ENCODE results near the gene ZBTB24. TPM values are rescaled to one million over a fixed set of nuclear protein-coding genes. Genes with fewer than 3 reads are reported as not detected.
A peak's percentile ranks its signal among the peaks of the same experiment; 100 is the strongest.

Gene ZBTB24
- total and polyA plus RNA-seq, 12 donors: 1.1 to 4.0 (median 3.0) TPM

DNA sequence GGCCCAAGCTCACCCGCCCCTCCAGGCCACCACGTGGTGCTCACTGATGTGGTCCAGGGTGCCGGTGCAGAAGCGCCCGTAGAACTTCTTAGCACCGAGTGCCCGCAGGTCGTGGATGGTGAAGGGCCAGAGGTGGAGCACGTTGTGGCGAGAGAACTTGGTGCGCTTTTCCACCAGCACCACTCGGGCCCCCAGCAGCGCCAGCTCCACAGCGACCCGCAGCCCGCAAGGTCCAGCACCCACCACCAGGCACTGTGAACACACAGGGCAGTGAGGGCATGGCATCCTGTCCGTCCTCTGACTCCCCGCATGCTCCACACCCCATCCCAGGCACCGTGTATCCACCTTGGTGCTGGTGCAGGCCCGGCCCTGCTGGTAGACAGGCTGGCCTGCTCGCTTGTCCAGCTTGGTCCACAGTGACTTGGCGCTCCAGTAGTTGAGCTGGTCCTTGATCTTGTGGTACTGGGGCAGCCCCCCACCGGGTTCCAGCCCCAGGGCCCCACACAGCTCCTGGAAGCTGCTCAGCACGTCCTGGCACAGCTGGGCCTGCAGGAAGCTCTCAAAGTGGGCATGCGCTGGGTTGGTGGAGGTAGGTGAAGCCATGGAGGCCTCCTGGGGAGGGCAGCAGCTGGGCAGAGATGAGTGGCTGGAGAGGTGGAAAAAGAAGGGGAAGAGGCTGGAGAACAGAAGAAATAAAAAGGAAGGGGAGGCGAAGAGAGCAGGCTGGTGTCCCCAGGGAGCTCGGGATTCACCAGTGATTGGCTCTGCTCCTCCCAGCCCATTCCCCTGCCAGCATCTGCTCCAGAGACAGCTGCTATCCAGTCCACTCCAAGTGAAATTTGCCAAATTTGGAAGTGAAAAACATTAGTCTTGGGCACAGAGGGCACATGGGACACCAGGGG, 29.2 kb downstream of the ZBTB24 start:
- intact Hi-C loops (cut with DNase I): no loop called here
- Histone ChIP-seq H3K4me1 (peaks cover 6 to 54% (median 29%) of the 10 kb centered on the region in 9 donors), H3K27ac (peak overlapping the region in 8 of 10 donors; percentile 66 to 88 (median 78)), H3K4me3 (peak overlapping the region in 7 of 10 donors; percentile 57 to 91 (median 85)), H3K36me3 (peaks cover 0 to 38% (median 0%) of the 10 kb centered on the region in 9 donors), H3K27me3 (no peaks in the 10 kb centered on the region), H3K9me3 (no peaks in the 10 kb centered on the region)
- TF ChIP-seq CTCF (IDR thresholded peaks at IDR 0.05): no peak
- WGBS, 2 donors: 91 to 93% methylated on average over 27 of the region's 27 CpGs
- ATAC-seq (peak in 2 of 8 donors; percentile 1), DNase-seq (peak; percentile 44 to 52)

- H3K4me3 ChIP-seq: no peak overlapping the region
- no peak for ATAC-seq
- H3K4me1 ChIP-seq: peaks cover 6 to 47% (median 29%) of the 10 kb centered on the region in 9 donors
- no peak for TF ChIP-seq CTCF (IDR thresholded peaks at IDR 0.05)
- intact Hi-C loops (cut with DNase I): no loop called here
- WGBS, 2 donors: 92% methylated on average over 2 of the region's 2 CpGs
- H3K27ac ChIP-seq: no peak overlapping the region
- no peak for DNase-seq
- peaks cover 0 to 44% (median 0%) of the 10 kb centered on the region in 9 donors for H3K36me3 ChIP-seq
- no peaks in the 10 kb centered on the region for H3K9me3 ChIP-seq
- H3K27me3 ChIP-seq: no peaks in the 10 kb centered on the region
These were observed 29.9 kb downstream of the ZBTB24 start for GRCh38 chr6:109453156-109453555.

- no peak overlapping the region for H3K27ac ChIP-seq
- 91 to 93% methylated on average over 9 of the region's 9 CpGs for WGBS, 2 donors
- no peaks in the 10 kb centered on the region for H3K27me3 ChIP-seq
- no peak for TF ChIP-seq CTCF (IDR thresholded peaks at IDR 0.05)
- intact Hi-C loops (cut with DNase I): no loop called here
- H3K4me3 ChIP-seq: no peak overlapping the region
- peaks cover 6 to 37% (median 25%) of the 10 kb centered on the region in 9 donors for H3K4me1 ChIP-seq
- ATAC-seq (no peak), DNase-seq (no peak)
- peaks cover 0 to 46% (median 0%) of the 10 kb centered on the region in 9 donors for H3K36me3 ChIP-seq
- H3K9me3 ChIP-seq: no peaks in the 10 kb centered on the region
These were observed 30.8 kb downstream of the ZBTB24 start for GRCh38 chr6:109452181-109452580.

DNA sequence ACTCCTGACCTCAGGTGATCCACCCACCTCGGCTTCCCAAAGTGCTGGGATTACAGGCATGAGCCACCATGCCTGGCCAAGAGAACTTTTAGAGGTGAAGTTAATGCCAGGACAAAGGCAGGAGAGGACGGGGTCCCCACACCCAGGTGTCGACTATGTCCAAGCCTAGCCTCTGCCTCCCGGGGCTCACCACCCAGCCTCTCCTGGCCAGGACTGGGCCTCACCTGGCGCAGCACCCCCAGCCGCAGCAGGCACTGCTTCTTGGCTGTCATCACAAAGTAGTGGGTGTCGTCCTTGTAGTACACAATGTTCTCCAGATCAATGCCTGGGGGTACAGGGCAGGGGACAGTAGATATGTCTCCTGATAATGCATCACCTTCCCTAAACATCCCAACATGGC, 31.6 kb downstream of the ZBTB24 start:
- no peaks in the 10 kb centered on the region for H3K27me3 ChIP-seq
- ATAC-seq: no peak
- 95 to 97% methylated on average over 7 of the region's 7 CpGs for WGBS, 2 donors
- peaks cover 5 to 29% (median 17%) of the 10 kb centered on the region in 9 donors for H3K4me1 ChIP-seq
- intact Hi-C loops (cut with DNase I): no loop called here
- no peaks in the 10 kb centered on the region for H3K9me3 ChIP-seq
- no peak overlapping the region for H3K27ac ChIP-seq
- no peak for TF ChIP-seq CTCF (IDR thresholded peaks at IDR 0.05)
- DNase-seq: no peak
- no peak overlapping the region for H3K4me3 ChIP-seq
- peaks cover 0 to 54% (median 0%) of the 10 kb centered on the region in 9 donors for H3K36me3 ChIP-seq
